ENCODE results near the gene USP32. TPM values are rescaled to one million over a fixed set of nuclear protein-coding genes. Genes with fewer than 3 reads are reported as not detected.
A peak's percentile ranks its signal among the peaks of the same experiment; 100 is the strongest.
"Not testable (repeated sequence)": the region's sequence is repeated elsewhere in the genome, so short reads cannot be mapped to it uniquely, and the experiment has no call there.

USP32 gene
- total RNA-seq, 2 experiments from 2014 or later: 31.7 to 34.0 TPM

GRCh38 chr17:60421273-60422161 is 29.6 kb upstream of the USP32 start:
- peak overlapping the region; percentile 77 for H3K27ac Mint-ChIP-seq
- H3K4me1 Mint-ChIP-seq: peaks cover 7% of the 10 kb centered on the region
- DNase-seq: peak; percentile 75
- POLR2A ChIA-PET: no interaction called here
- peaks cover 5% of the 10 kb centered on the region for H3K27me3 Mint-ChIP-seq
- peak overlapping the region; percentile 69 for H3K4me3 Mint-ChIP-seq
- CTCF ChIA-PET: interaction anchor here (0.5 to 1.1 kb wide), 8 partner anchors 10 to 1106 kb away, joined by 3 to 4 read pairs (median 3); no protein-coding TSS in a partner anchor
- no peaks in the 10 kb centered on the region for H3K36me3 Mint-ChIP-seq (ENCODE audit: low read depth)
- H3K9me3 Mint-ChIP-seq: no peaks in the 10 kb centered on the region

DNA sequence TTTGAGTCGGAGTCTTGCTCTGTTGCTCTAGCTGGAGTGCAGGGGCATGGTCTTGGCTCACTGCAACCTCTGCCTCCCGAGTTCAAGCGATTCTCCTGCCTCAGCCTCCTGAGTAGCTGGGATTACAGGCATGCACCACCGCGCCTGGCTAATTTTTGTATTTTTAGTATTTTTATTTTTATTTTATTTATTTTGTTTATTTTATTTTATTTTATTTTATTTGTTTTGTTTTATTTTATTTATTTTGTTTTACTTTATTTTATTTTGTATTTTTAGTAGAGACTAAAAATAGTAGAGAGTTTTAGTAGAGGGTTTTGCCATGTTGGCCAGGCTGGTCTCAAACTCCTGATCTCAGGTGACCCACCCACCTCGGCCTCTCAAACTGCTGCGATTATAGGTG is 27.9 kb upstream of the USP32 start:
- DNase-seq; CTCF ChIA-PET; POLR2A ChIA-PET; H3K27me3 Mint-ChIP-seq; H3K9me3 Mint-ChIP-seq; H3K4me3 Mint-ChIP-seq; H3K27ac Mint-ChIP-seq; H3K36me3 Mint-ChIP-seq (ENCODE audit: low read depth); H3K4me1 Mint-ChIP-seq: not testable (repeated sequence)

DNA sequence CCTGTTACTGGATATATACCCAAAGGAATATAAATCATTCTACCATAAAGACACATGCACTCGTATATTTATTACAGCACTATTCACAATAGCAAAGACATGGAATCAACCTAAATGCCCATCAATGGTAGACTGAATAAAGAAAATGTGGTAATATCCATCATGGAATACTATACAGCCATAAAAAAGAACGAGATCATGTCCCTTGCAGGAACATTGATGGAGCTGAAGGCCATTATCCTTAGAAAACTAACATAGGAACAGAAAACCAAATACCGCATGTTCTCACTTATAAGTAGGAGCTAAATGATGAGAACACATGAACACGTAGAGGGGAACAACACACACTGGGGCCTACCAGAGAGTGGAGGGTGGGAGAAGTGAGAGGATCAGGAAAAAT is 27.1 kb upstream of the USP32 start:
- H3K27me3 Mint-ChIP-seq; H3K36me3 Mint-ChIP-seq (ENCODE audit: low read depth); H3K9me3 Mint-ChIP-seq; H3K4me1 Mint-ChIP-seq; DNase-seq; H3K4me3 Mint-ChIP-seq; H3K27ac Mint-ChIP-seq: not testable (repeated sequence)
- POLR2A ChIA-PET: interaction anchor here (0.6 kb wide), 1 partner anchor 18 kb away, joined by 4 read pairs; no protein-coding TSS in a partner anchor
- CTCF ChIA-PET: interaction anchor here (0.8 to 1.2 kb wide), 2 partner anchors 8 to 231 kb away, joined by 3 read pairs; no protein-coding TSS in a partner anchor

- Mint-ChIP-seq H3K4me3 (no peak overlapping the region), H3K4me1 (peaks cover 4% of the 10 kb centered on the region), H3K36me3 (ENCODE audit: low read depth) (no peaks in the 10 kb centered on the region), H3K27ac (no peak overlapping the region), H3K27me3 (peaks cover 6% of the 10 kb centered on the region), H3K9me3 (no peaks in the 10 kb centered on the region)
- CTCF ChIA-PET: interaction anchor here (0.7 kb wide), 1 partner anchor 900 kb away, joined by 3 read pairs; no protein-coding TSS in a partner anchor
- POLR2A ChIA-PET: no interaction called here
- DNase-seq: no peak
Measured at GRCh38 chr17:60416368-60416925, 24.5 kb upstream of the USP32 start.

DNA sequence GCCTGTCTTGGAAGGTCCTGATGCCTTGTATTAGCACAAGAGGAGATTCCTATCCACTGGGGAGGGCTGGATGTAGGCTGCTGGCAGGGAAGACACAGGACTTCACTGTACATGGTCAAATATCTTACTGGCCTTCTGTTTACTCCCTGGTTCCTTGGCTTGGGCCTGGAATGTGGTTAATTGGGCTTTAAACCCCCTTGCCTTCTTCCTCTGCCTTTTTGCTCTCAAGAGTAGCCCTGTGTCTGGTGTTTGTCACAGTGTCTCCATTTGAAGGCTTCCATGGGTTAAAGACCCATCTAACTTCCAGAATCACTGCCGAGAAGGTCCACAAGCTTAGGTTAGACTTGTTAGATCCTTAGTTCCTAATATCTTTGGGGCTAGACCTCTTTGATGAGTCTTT is 23.2 kb upstream of the USP32 start:
- no peak overlapping the region for H3K27ac Mint-ChIP-seq
- POLR2A ChIA-PET: interaction anchor here (0.6 kb wide), 1 partner anchor 176 kb away, joined by 3 read pairs; no protein-coding TSS in a partner anchor

GRCh38 chr17:60412701-60413100 is 20.8 kb upstream of the USP32 start:
- H3K4me1 Mint-ChIP-seq: no peaks in the 10 kb centered on the region
- no peaks in the 10 kb centered on the region for H3K9me3 Mint-ChIP-seq
- H3K4me3 Mint-ChIP-seq: no peak overlapping the region
- H3K27me3 Mint-ChIP-seq: peaks cover 7% of the 10 kb centered on the region
- DNase-seq: no peak
- no peaks in the 10 kb centered on the region for H3K36me3 Mint-ChIP-seq (ENCODE audit: low read depth)
- POLR2A ChIA-PET: no interaction called here
- CTCF ChIA-PET: interaction anchor here (1.1 kb wide), 1 partner anchor 10 kb away, joined by 3 read pairs; no protein-coding TSS in a partner anchor
- H3K27ac Mint-ChIP-seq: no peak overlapping the region

More for the DNA sequence above, 23.2 kb upstream of the USP32 start:
- Mint-ChIP-seq H3K9me3 (no peaks in the 10 kb centered on the region), H3K4me3 (no peak overlapping the region), H3K4me1 (no peaks in the 10 kb centered on the region), H3K36me3 (ENCODE audit: low read depth) (no peaks in the 10 kb centered on the region), H3K27me3 (peaks cover 7% of the 10 kb centered on the region)
- CTCF ChIA-PET: no interaction called here
- no peak for DNase-seq

DNA sequence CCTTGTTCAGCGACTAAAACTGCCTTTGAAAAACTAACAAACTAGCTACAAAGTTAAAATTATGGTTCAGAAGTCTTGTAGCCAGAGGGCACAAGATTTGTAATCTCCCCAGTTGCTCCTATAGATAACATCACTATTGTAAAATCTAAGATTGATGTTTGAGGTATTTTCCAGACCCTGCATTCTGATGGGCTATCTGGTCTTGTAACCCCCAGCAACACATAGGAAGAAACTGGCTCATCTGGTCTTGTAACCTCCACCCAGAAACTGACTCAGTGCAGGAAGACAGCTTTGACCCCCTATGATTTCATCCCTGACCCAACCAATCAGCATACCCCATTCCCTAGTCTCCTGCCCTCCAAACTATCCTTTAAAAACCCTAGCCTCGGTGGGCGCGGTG is 18.1 kb upstream of the USP32 start:
- no peak for DNase-seq
- H3K27me3 Mint-ChIP-seq: peaks cover 12% of the 10 kb centered on the region
- no peaks in the 10 kb centered on the region for H3K9me3 Mint-ChIP-seq
- no peak overlapping the region for H3K27ac Mint-ChIP-seq
- H3K36me3 Mint-ChIP-seq (ENCODE audit: low read depth): no peaks in the 10 kb centered on the region
- H3K4me3 Mint-ChIP-seq: no peak overlapping the region
- H3K4me1 Mint-ChIP-seq: no peaks in the 10 kb centered on the region
- CTCF ChIA-PET: interaction anchor here (1.0 to 2.0 kb wide), 2 partner anchors 9 to 17 kb away, joined by 3 to 5 read pairs; no protein-coding TSS in a partner anchor
- POLR2A ChIA-PET: no interaction called here

- H3K27ac Mint-ChIP-seq: no peak overlapping the region
- H3K4me3 Mint-ChIP-seq: no peak overlapping the region
- CTCF ChIA-PET: interaction anchor here (0.7 to 1.6 kb wide), 4 partner anchors 12 to 131 kb away, joined by 3 to 5 read pairs (median 3); partner anchors contain the start of gene USP32
Measured at GRCh38 chr17:60406887-60407286, 15.0 kb upstream of the USP32 start.

DNA sequence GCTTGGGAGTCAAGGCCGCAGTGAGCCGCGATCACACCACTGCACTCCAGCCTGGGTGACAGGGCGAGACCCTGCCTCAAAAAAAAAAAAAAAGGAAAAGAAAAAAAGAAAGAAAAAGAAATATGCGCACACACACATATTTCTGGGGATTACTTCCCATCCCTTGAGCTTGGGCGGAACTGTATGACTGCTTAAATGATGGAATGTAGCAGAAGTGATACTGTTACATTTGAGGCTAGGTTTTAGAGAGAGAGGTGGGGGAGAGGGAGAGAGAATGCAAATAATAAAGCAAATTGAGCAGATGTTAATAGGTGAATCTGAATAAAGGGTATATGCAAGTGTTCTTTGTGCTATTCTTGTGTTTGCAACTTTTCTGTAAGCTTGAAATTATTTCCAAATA is 12.0 kb upstream of the USP32 start:
- DNase-seq: no peak
- Mint-ChIP-seq H3K4me1 (peaks cover 2% of the 10 kb centered on the region), H3K9me3 (no peaks in the 10 kb centered on the region), H3K4me3 (no peak overlapping the region), H3K27me3 (peaks cover 7% of the 10 kb centered on the region), H3K27ac (no peak overlapping the region), H3K36me3 (ENCODE audit: low read depth) (no peaks in the 10 kb centered on the region)
- ChIA-PET POLR2A (no interaction called here), CTCF (interaction anchor here (1.8 to 2.3 kb wide), 2 partner anchors 12 to 23 kb away, joined by 4 to 8 read pairs; partner anchors contain the start of gene USP32)

More at GRCh38 chr17:60406887-60407286, 15.0 kb upstream of the USP32 start:
- POLR2A ChIA-PET: no interaction called here
- H3K36me3 Mint-ChIP-seq (ENCODE audit: low read depth): no peaks in the 10 kb centered on the region
- no peak for DNase-seq
- no peaks in the 10 kb centered on the region for H3K4me1 Mint-ChIP-seq
- H3K27me3 Mint-ChIP-seq: peaks cover 12% of the 10 kb centered on the region
- H3K9me3 Mint-ChIP-seq: no peaks in the 10 kb centered on the region

DNA sequence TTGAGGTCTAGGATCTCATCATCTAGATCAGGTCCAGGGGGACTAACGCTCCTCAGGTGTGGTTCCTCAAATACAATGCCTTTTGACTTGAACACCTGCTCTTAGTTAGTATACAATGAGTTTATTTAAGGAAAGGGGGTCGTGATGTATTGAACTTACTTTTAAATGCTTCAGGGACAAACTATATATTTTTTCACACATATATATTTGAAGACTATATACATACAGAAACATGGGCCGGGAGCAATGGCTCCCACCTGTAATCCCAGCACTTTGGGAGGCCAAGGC is 11.5 kb upstream of the USP32 start:
- Mint-ChIP-seq H3K4me3 (no peak overlapping the region), H3K27me3 (peaks cover 7% of the 10 kb centered on the region), H3K9me3 (no peaks in the 10 kb centered on the region), H3K4me1 (peaks cover 6% of the 10 kb centered on the region), H3K36me3 (ENCODE audit: low read depth) (peaks cover under 1% of the 10 kb centered on the region), H3K27ac (no peak overlapping the region)
- no peak for DNase-seq
- CTCF ChIA-PET: no interaction called here
- POLR2A ChIA-PET: no interaction called here

DNA sequence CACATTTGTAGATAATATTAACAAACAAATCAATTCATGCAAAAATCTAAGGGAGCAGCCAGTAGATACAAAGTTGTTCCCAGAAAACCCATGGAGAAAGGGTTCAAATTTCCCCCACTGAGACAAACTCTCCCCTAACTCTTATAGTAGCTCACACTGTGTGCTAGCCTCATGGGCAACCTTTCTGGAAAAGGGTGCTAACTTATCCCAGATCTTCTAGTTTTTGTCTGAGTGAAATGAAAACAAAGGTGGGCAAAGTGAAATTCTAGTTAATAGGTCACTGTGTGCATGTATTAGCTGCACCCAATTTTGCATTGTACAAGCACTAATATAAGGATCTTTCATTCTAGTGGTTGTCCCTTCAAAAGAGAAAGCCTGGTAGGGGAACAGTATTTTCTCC is 9.9 kb upstream of the USP32 start:
- no peak for DNase-seq
- CTCF ChIA-PET: interaction anchor here (0.5 to 1.6 kb wide), 2 partner anchors 9 to 16 kb away, joined by 3 to 5 read pairs; no protein-coding TSS in a partner anchor
- Mint-ChIP-seq H3K9me3 (no peaks in the 10 kb centered on the region), H3K4me3 (no peak overlapping the region), H3K27me3 (peaks cover 3% of the 10 kb centered on the region), H3K27ac (no peak overlapping the region), H3K4me1 (peaks cover 16% of the 10 kb centered on the region), H3K36me3 (ENCODE audit: low read depth) (peaks cover 3% of the 10 kb centered on the region)
- POLR2A ChIA-PET: no interaction called here

GRCh38 chr17:60398227-60398959 is 6.5 kb upstream of the USP32 start:
- Mint-ChIP-seq H3K9me3 (no peaks in the 10 kb centered on the region), H3K36me3 (ENCODE audit: low read depth) (peaks cover 5% of the 10 kb centered on the region), H3K4me1 (peaks cover 34% of the 10 kb centered on the region), H3K27ac (peak overlapping the region; percentile 86), H3K4me3 (no peak overlapping the region), H3K27me3 (no peaks in the 10 kb centered on the region)
- CTCF ChIA-PET: interaction anchor here (0.6 kb wide), 2 partner anchors 256 to 833 kb away, joined by 3 read pairs; no protein-coding TSS in a partner anchor
- no peak for DNase-seq
- POLR2A ChIA-PET: interaction anchor here (0.5 to 0.6 kb wide), 2 partner anchors 210 to 1143 kb away, joined by 3 read pairs; no protein-coding TSS in a partner anchor

Data from activated CD4-positive, alpha-beta T cell treated with anti-CD3 and anti-CD28 coated beads, Interleukin-2, amount 10 ng/mL, durations not matched to agents 7 days and 5 days (primary cell).